MV-4-11 (cell line): ENCODE measurements around the gene NCKAP1.

Source experiments
- DNase-seq: peaks from one replicate; lab custom pipeline; 2025; lab: John Stamatoyannopoulos, UW

The NCKAP1 gene

DNA sequence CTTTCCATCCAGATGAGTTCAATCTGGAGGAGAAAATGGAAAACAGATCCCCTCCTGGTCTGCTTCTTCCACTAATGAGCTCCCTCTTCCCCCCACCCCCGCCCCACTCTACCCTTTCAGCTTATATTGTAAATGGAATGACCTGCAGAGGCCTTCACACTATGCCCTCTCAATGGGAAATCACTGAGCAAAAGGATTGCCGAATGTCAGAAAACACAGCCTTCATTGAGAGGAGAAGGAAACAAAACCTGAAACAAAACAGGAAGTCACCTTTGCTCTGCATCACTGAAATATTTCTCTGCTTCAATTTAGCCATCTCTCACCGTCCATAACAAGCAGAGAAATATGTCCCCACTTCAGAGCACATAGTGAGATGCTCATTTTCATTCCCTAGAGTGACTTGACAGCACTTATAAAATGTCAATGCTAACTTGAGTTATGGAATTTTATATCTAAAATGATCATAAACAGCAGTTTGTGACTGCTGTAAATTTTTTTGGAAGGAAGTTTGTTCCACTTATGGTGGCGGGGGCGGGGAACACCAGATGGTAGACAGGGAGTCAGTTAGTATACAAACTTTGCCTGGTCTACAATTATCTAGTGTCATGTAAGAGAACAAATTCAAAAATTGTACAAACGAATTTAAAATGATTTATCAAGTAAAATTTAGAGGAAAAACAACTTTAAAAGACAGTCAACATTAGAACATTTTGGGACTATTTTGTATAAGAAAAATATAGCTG lies 170.0 kb downstream of the NCKAP1 start:
- no peak for DNase-seq

GRCh38 chr2:182867426-182868053 lies 170.7 kb downstream of the NCKAP1 start:
- no peak for DNase-seq

DNA sequence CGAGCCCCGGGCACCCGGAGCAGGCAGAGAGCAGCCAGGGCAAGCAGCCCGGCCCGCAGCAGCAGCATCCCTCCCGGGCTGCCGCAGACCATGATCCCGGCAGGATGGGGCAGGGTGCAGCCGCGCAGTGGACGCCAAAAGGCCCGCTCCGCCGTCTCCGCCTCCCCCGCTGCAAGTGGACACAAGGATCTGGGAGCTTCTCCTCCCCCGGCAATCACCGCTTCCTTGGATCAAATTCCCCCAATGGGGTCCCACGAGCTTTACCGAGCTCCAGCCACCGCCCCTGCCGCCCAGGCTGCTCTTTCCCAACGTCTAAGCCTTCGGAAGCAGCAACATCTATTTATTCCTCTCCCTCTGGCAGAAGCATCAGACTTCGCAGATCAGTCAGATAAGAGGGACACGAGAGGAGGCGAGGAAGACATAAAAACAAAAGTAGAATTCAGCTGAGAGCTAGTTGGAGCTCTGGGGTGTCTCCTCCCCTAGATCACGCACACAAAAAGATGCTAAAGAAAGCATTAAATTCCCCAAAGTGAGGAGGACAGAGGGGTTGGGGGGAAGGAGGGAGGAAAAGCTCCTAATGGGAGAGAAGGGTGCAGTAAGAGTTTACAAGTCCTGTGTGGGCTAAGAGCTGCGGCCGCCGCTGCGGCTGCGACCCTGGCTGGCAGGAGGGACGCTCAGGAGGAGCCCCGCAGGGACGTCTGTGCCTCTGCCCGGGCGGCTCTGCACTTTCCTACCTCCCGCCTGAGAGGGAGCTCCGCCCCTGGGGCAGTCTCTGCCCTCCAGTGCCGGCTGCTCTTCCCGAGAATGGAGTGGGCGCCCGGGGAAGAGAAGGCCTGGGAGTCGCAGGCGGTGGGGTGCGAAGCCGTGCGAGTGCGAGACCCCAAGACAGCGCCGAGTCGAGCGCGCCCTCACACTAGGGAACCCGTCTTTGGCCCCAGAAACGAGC lies 171.5 kb downstream of the NCKAP1 start, which contains the start of gene FRZB:
Gene FRZB (minus strand): TSS at position 177 of the 946 bp plus-strand sequence. CDS start 85 bp downstream, at position 92.
- DNase-seq: no peak

DNA sequence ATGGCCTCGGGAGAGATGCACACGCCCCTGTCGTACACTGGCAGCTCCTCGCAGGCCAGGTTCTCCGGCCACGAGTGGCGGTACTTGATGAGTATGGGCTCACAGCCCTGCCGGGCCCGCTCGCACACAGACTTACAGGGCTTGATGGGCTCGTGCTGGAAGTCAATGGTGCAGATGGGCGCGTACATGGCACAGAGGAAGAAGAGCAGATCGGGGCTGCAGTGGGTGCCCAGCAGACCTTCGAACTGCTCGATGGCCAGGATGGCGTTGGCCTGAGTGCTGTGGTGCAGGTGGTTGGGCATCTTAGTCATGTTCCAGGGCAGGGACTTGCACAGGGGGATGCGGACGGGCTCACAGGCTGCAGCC lies 172.2 kb downstream of the NCKAP1 start:
- no peak for DNase-seq

- DNase-seq: no peak
These were observed 173.2 kb downstream of the NCKAP1 start for GRCh38 chr2:182864949-182865570.

- no peak for DNase-seq
These were observed 174.6 kb downstream of the NCKAP1 start for GRCh38 chr2:182863642-182864041.

- DNase-seq: no peak
These were observed 176.2 kb downstream of the NCKAP1 start for GRCh38 chr2:182862091-182862490.

DNA sequence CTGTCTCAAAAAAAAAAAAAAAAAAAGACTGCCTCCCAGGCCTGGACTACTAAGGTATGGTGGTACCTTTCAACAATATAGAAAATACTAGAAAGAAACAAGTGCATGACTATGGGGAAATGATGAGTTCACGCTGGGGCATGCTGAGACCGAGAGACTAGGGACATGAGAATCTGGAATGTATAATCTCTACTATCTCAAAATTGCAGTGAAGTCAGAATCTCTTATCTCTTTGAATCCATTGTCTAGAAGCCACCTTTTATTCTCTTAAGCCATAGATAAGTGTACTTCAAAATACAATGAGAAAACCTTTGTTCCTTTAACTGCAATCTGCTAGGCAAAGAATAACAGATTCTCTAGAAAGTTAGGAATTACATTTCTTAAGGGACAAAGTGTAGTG lies 177.4 kb downstream of the NCKAP1 start:
- no peak for DNase-seq
